GM18502 (cell line): Measurements from ENCODE around the gene CENPP.

Experiments
- ATAC-seq: cut with Tn5 transposase; IDR thresholded peaks from one replicate; pipeline ENCODE4 v1.9.1; 2021; ENCODE audit warnings: mild to moderate bottlenecking; ENCODE audit not compliant: unreplicated experiment, poor library complexity

Gene CENPP

GRCh38 chr9:92501671-92502393, 176.1 kb downstream of the CENPP start:
- no peak for ATAC-seq

GRCh38 chr9:92503156-92503555, 177.4 kb downstream of the CENPP start:
- ATAC-seq = no peak

DNA sequence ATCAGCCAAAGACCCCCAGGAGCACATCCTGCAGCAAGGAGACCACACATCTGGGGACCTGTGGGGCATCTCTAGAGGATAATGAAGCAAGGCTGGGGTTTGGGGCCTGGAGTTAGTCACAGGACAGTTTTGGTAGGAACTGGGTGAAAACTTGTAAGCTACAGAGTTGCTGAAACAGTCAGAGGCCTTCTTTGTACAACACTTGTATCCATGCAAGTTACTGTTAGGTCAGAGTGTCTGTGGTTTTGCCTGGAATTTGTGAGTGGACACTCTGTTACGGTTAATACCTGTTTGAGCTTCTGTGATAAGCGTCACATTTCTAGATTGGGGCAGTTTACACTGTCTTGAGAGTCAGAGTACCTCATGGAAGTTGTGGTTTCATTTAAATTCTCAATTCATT, 179.1 kb downstream of the CENPP start:
- ATAC-seq = no peak

- ATAC-seq = no peak
Observed at GRCh38 chr9:92506184-92506857, 180.6 kb downstream of the CENPP start.

- no peak for ATAC-seq
Observed at GRCh38 chr9:92507005-92507404, 181.3 kb downstream of the CENPP start.

DNA sequence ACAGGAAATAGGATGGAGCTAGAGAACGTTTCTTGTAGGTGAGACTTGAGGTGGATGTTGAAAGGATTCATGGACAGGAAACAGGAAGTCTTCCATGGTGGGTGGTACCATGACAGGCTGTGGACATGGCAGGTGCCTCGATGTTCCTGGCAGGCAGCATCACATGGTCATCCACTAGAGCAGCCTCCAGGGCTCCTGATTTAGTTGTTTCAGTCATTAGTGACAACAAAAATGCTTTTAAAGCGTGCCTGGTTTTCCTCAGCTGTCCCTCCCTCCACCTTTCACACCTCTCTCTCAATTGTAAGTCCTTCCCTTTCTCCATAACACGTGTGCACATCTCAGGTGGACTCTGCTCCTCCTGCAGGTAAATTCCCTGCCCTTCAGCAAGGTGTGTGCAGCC, 181.7 kb downstream of the CENPP start:
- ATAC-seq = no peak

DNA sequence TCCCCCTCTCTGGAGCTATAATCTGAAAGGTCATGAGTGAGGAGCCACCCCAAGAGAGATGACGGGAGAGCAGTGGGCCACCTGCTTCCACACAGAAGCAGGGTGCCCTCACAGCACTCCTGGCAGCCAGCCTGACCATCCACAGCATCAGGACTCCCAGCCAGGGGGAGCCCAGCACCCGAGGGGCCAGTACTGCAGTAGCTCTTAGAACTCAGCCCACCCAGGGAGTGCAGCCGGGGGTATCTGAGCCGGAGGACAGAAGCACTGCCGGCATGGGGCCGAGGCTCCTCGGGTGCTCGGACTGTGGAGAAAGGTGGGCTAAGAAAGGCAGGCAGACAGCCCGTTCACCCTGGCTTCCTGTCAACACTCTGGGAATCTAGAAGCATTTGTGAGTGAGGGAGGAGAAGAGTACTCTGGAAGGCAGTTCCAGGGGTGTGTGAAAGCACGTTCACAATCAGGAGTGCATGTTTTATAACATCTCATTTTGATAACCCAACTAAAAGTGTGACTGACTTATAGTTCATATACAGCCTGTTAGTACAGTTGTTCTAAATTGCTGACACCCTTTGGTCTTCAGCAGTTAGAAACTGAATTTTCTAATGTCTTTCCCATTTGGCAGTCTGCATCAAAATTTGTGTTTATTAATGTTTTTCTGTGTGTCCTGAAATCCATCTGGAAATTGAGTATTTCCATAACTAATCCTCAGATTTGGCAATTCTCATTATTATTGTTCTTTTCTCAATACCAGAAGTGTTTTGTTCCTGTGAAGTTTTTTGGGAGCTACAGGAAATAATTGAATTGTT, 182.5 kb downstream of the CENPP start:
- no peak for ATAC-seq

GRCh38 chr9:92509050-92509449, 183.3 kb downstream of the CENPP start:
- no peak for ATAC-seq

GRCh38 chr9:92510747-92511146, 185.0 kb downstream of the CENPP start:
- no peak for ATAC-seq

- no peak for ATAC-seq
Observed at GRCh38 chr9:92512622-92513021, 186.9 kb downstream of the CENPP start.

GRCh38 chr9:92513349-92513748, 187.6 kb downstream of the CENPP start:
- ATAC-seq = no peak

GRCh38 chr9:92514635-92515034, 188.9 kb downstream of the CENPP start:
- no peak for ATAC-seq

GRCh38 chr9:92516521-92516920, 190.8 kb downstream of the CENPP start:
- no peak for ATAC-seq

GRCh38 chr9:92517046-92517445, 191.3 kb downstream of the CENPP start:
- ATAC-seq = no peak

DNA sequence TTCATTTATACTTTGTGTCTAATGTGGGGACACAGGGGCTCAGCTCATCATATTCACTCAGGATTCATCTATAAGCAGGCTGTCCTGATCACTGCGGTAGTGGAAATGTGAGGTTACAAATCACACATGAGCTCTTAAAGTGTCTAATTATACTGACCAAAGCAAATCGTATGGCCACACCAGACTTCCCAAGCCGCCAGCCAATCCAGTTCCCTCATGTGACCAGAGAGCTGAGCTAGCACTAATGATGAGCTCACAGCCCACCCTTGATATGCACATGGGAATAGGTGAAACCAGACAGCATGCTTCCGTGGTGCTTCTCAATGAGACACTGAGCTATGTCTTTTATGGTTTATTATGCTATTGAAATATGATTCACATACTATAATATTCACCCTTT, 192.4 kb downstream of the CENPP start:
- no peak for ATAC-seq

DNA sequence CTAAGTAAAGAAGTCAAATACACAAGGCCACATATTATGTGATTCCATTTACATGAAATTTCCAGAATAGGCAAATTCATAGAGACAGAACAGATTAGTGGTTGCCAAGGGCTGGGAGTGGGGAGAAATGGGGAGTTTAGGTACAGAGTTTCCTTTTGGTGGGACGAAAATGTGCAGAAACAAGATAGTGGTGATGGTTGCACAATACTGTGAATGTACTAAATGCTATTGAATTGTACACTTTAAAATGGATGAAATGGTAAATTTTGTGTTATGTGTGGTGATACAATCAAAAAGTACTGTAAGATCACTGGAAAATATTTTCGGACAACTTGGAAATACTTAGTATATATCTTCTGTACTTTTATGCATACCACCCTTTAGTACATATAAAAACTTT, 195.1 kb downstream of the CENPP start:
- ATAC-seq = no peak

DNA sequence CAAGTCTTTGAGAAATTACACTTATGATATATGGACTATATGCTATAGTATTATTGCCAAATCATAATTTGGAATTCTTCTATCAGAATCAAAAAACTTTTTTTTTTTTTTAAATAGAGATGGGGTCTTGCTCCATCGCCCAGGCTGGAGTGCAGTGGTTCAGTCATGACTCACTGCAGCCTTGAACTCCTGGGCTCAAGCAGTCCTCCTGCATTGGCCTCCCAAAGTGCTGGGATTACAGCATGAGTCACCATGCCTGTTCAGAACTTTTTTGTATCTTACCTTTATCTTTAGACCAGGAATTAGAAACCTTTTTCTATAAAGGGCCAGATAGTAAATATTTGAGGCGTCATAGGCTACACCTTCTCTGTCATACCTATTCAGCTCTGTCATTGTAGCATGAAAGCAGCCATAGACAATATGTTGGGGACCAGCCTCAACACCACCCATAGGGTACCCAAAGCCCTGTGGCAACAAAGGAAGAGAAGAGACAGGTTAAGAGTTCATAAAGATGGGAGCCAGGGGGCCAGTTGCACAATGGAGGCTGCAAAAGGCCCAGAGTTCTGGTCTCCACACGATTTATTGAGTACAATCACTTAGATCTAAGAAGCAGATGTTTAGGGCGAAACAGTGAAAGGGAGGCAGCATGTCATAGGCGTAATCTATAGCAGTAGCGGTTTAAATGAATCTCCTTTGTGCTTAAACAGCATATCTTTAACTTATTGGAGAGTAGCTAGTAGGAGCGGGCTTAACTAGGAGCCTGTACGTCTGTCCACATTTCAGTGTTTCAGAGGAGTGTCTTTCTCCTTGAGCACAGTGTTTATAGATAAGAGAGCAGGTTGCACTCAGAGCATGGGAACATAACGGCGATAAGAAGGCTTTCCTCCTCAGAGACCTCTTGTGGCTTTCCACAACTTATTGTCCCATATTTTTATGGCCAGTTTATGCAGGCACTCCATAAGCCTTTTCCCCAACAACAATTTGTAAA, 197.5 kb downstream of the CENPP start:
- ATAC-seq = no peak

DNA sequence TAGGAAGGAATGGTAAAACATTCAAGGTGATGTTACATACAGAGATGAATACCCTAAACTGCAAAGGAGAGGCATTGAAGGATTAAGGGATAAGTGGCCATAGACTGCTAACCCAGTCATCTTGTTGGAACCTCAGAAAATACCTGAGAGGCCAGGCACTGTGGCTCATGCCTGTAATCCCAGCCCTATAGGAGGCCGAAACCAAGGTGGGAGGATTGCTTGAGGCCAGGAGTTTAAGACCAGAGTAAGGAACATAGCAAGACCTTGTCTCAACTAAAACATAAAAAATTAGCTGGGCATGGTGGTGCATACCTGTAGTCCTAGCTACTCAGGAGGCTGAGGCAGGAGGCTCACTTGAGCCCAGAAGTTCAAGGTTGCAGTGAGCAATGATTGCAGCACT, 199.1 kb downstream of the CENPP start:
- no peak for ATAC-seq

DNA sequence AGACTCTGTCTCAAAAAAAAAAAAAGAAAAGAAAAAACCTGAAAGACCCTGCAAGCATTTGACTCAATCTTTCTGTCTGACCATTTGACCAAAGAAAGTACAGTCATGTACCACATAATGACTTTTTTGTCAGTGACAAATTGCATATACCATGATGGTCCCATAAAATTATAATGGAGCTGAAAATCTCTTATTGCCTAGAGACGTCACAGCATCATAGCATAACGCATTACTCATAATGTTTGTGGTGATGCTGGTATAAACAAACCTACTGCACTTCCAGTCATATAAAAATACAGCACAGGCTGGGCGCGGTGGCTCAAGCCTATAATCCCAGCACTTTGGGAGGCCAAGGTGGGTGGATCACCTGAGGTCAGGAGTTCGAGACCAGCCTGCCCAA, 199.6 kb downstream of the CENPP start:
- ATAC-seq = no peak

DNA sequence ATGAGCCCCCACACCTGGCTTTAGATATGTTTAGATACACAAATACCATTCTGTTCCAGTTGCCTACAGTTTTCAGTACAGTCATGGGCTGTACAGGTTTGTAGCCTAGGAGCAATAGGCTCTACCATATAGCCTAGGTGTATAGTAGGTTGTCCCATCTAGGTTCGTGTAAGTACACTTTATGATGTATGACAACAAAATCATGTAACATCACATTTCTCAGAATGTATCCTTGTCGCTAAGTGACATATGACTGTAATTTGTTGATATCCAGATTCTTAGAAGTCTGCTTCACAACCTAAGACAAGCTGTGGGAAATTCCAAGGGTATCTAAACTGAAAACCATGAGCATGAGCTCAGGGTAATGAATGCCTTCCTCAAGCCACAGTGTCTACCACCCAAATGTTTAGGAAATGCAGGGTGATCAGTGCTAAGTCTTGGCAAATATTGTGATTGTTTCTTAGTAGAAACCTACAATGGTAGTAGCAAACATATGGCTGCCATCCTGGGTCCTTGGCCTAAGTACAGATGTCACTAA, 201.6 kb downstream of the CENPP start:
- no peak for ATAC-seq
